Measurements from ENCODE around the gene PRDM16.

DNA sequence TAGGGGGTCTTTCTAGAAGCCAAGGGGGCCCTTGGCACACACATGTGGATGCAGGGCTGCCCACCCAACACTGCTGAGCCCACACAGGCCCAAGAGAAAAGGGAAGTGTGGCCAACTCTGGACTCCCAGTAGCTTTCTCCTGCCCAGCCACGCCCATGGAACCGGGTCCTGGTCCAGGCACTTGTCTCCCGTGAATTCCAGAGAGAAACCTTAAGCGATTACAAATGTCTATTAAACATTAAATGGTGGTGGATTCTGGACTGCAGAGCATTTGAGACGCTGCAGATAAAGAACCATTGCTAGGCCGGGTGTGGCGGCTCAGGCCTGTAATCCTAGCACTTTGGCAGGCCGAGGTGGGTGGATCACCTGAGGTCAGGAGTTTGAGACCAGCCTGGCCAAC is 284.9 kb downstream of the PRDM16 start:
- TF ChIP-seq CTCF (IDR thresholded peaks at IDR 0.05) (no peak), POLR2A (IDR thresholded peaks at IDR 0.05) (no peak)

Data from thyroid gland (tissue), 4 donors.